Heart left ventricle (tissue), 13 donors: ENCODE measurements around the gene TCEANC2.

Source experiments
- CTCF ChIP-seq, 12 donors: fragments of 200-600 bp; sonication (generic) in 4 of 12; IDR thresholded peaks; one replicate each; pipeline versions ENCODE4 v1.5.0 to v1.8.0; 2018 to 2022; ENCODE audit warnings: antibody characterized with exemption in 12 of 12, mild to moderate bottlenecking in 5 of 12
- POLR2A ChIP-seq, 2 donors: fragments of 450-650 bp; IDR thresholded peaks; one replicate each; pipeline ENCODE4 v1.6.1; 2017; ENCODE audit warnings: antibody characterized with exemption in 2 of 2, mild to moderate bottlenecking in 2 of 2, moderate library complexity in 2 of 2
- donor health status: ischemic (EF 13 %, LVEDD 7.1; RV severe dilation, severe dysfunction).
- donor health status: DM: no; HTN: yes; CAD: no.
- donor health status: DM: no; HTN: no; CAD: no.
- donor health status: ischemic (EF 25% LVEDD 6.9; RV normal size, moderate dysfunction).
- donor health status: ischemic (EF 25% LVEDD 5.7; RV mildly dilated, moderate dysfunction).
- donor health status: ischemic (EF 35%, LVEDD 5.7; RV mildly dilated, moderate dysfunction).
- donor health status: nonischemic (EF 11% LVEDD 7.7; RV severe dilation, severe dysfunction).
- donor health status: DM: yes; HTN: yes; CAD: no.
- donor health status: PGD.
- donor health status: ischemic (EF 29% LVEDD 5.4; RV normal size, mild dysfunction).
- donor health status: nonischemic (EF 23%, LVEDD 6.1; RV moderate dilation, normal function).

DNA sequence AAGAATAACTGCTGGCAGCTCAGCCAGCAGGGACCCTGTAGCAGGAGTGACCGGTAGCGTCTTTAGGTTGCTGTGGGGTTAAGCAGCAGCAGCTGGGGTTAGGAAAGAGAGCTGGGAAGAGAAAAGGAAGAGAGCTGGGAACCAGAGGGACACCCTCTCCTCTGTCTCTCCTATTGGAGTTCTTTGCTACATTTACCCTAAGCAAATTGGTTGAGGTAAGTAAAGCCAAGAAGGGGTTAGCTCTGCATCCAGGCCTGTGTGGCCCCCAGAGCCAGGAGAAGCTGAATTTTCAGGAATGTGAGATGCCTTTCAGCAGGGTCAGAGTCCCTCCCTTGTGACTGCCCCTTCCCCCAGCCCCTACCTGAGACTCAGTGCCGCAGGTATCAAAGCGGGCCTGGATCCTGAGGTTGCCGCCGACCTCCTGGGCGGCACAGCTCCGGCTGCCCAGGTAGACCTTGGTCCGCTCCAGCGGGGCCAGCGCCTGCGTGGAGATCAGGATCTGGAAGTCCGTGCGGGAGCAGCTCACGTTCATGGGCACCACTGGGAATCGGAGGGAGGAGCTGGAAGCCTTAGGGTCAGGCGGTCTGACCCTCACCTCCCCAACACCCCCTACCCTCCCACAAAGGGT is 83.0 kb downstream of the TCEANC2 start:
- no peak for TF ChIP-seq CTCF (IDR thresholded peaks at IDR 0.05)
- no peak for TF ChIP-seq POLR2A (IDR thresholded peaks at IDR 0.05)
